Panc1 (cell line): ENCODE data around the gene DNAI2.

Experiments used
- CTCF ChIP-seq: fragments of 450-650 bp; IDR thresholded peaks from 2 replicates; pipeline ENCODE4 v1.5.1; 2017; ENCODE audit warnings: mild to moderate bottlenecking
- POLR2AphosphoS5 ChIP-seq: IDR thresholded peaks from 2 replicates; pipeline ENCODE4 v1.6.1; 2012; ENCODE audit warnings: mild to moderate bottlenecking, low read depth, low read length, moderate library complexity
- REST ChIP-seq, 2 experiments: IDR thresholded peaks; 2 replicates each; pipeline ENCODE4 v1.6.1; 2011 to 2012; ENCODE audit warnings: low read depth in 2 of 2, control low read depth in 1 of 2, low read length in 1 of 2, mild to moderate bottlenecking in 1 of 2, moderate library complexity in 1 of 2; ENCODE audit not compliant: insufficient read depth in 1 of 2
- SIN3A ChIP-seq: IDR thresholded peaks from 2 replicates; pipeline ENCODE4 v1.6.1; 2012; ENCODE audit warnings: low read depth, mild to moderate bottlenecking, low read length, moderate library complexity, borderline replicate concordance; ENCODE audit not compliant: insufficient read depth
- TCF7L2 ChIP-seq: IDR thresholded peaks from 2 replicates; pipeline ENCODE4 v1.6.1; 2011; ENCODE audit warnings: mild to moderate bottlenecking, low read depth, low read length, inconsistent platforms

- no peak for TF ChIP-seq CTCF
- no peak for TF ChIP-seq POLR2AphosphoS5
- no peak for TF ChIP-seq REST (IDR thresholded peaks at IDR 0.05; ENCODE audit: insufficient read depth in 1 of 2, low read depth in 2 of 2, low read length in 1 of 2)
- TF ChIP-seq TCF7L2, result no peak
- no peak for TF ChIP-seq SIN3A
Observed at GRCh38 chr17:74292495-74292894, 18.5 kb downstream of the DNAI2 start.
